Urothelium cell line (cell line): ENCODE results near the gene ADORA1.

Experiments
- DNase-seq: peaks from one replicate; pipeline ENCODE4 v3.0.0; 2011; ENCODE audit warnings: low spot score, mixed read lengths
- FAIRE-seq: peaks from 2 replicates; lab custom pipeline; 2011; peaks lifted over from hg19 to GRCh38; lab: Jason Lieb, UNC

ADORA1 gene

DNA sequence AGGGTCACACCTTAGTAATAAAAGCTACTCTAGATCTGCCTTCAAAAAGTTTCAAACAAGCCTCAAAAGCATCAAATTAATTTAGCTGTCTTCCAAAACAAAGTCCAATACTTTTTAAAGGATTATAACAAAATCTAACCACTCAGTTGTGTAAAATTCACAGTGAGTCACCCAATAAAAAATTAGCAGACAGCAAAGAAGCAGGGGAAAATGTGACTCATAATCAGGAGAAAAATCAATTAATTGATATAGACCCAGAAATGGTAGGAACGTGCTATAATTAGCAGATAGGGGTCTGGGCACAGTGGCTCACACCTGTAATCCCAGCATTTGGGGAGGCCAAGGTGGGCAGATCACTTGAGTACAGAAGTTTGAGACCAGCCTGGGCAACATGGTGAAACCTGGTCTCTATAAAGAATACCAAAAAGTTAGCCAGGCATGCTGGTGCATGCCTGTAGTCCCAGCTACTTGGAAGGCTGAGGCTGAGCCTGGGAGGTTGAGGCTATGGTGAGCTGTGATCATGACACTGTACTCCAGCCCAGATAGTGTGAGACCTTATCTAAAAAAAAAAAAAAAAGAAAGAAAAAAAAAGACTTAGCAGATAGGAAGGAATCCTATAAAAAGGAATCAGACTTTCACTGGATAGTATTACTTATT is 33.6 kb upstream of the ADORA1 start:
- DNase-seq, result no peak
- FAIRE-seq, result no peak

DNA sequence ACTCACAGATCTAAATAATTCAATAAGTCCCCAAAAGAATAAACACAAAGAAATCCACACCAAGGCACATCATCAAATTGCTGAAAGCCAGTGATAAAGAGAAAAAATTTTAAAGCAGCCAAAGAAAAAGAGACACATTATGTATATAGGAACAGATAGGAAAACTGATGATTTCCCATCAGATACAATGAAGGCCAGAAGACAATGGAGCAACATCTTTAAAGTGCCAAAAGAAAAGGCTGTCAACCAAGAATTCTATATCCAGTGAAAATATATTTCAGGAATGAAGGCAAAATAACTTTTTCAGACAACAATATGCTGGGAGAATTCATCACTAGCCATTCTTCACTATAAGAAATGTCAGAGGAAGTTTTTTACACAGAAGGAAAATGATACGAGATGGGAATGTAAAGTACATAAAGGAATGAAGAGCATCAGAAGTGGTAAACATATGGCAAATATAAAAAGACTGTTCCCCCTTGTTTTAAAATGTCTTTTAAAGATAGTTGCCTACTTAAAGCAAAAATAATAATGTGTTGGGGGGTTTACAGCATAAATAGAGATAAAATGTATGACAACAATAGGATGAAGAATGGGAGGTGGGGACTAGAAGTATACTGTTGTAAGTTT is 32.4 kb upstream of the ADORA1 start:
- FAIRE-seq (no peak), DNase-seq (no peak)

- DNase-seq, result no peak
- no peak for FAIRE-seq
Measured at GRCh38 chr1:203096566-203096965, 31.0 kb upstream of the ADORA1 start.

DNA sequence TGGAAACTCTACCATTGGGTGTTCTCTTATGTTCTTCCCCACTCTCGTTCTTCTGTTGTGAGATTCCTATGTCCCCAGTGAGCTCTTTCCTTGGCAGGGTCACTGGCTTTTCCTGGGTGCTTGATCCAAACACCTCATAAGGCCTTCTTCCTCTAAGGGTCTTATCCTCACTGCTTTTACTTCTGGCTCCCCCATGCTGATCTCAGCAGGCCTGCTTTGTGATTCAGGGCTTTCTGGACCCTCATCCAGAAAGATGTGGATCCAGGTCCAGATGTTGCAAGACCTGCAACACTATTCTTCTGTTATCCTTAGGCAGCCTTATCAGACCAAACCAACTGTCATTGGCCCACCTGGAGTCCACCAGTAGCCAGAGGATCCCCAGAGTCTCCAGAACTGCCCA is 30.5 kb upstream of the ADORA1 start:
- DNase-seq (no peak), FAIRE-seq (no peak)

DNA sequence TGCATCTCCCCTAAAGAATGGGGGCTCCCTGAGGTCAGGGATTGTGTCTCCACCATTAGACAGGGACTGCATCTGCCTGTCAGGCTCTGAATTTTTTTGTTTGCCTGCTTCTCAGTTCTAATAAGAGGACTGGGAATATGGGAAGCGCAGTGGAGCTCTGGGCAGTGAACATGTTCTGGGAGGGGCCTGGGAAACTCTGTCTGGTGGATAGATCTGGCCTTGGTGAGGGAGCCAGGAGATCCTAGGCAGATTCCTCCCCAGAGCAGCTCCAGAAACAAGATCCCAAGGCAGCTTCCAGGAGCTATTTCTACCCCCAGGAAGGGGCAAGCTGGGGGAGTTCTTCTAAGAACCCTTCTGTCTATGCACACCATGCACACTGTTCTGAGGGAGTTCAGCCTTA is 29.1 kb upstream of the ADORA1 start:
- DNase-seq (no peak), FAIRE-seq (no peak)

GRCh38 chr1:203098914-203099520 is 28.5 kb upstream of the ADORA1 start:
- no peak for DNase-seq
- no peak for FAIRE-seq

- DNase-seq (no peak), FAIRE-seq (no peak)
Measured at GRCh38 chr1:203099805-203100515, 27.6 kb upstream of the ADORA1 start.

DNA sequence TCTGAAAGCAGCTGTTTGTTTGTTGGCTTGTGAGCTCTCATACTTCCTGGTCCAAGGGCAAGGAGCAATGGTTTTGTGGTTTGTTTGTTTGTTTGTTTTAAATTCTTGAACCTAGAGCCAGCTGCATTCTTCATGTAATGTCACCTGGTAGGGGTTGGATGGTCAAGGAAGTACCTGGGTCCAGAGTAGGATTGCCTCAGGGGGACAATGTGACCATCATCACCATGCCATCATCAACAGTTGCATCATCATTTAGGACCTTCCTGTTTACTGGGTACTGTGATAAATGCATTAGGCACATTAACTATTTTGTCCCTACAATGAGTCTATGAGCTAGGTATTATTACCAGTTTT is 27.0 kb upstream of the ADORA1 start:
- no peak for FAIRE-seq
- DNase-seq, result no peak

DNA sequence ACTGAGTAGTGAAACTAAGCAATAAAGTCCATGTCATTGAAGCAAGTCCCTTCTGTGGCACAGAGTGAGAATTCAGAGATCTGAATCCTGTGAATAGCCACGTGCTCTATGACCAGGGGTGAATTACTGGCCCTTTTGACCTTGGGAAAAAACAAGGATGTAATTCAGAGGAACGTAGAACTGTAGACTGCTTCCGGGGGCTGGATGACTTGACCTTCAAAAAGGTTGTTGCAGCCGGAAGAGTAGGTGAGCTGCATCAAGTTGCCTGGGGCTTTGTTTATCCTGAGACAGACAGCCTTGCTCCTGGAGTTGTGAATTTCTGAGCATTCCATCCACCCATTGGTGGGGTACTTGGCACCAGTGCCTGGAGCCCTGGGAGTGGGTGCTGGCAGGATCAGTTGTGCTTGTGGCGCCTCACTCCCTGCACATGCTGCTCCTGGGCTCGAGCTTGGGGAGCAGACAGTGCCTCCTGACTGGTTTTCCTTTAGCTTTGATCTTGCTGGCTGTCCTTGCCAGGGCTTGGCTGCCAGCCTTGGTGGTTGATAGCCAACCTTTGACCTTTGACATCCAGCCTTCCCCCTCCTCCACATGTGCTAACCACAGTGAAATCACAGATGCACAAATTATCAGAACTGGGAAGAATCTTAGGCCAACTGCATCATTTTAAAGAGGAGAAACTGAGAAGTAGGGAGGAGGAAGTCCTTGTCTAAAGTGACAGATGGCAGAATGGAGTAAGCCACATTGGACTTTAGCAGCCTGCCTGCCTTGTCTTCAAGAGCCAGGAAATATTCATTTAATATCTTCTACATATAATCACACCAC is 25.5 kb upstream of the ADORA1 start:
- no peak for FAIRE-seq
- no peak for DNase-seq

DNA sequence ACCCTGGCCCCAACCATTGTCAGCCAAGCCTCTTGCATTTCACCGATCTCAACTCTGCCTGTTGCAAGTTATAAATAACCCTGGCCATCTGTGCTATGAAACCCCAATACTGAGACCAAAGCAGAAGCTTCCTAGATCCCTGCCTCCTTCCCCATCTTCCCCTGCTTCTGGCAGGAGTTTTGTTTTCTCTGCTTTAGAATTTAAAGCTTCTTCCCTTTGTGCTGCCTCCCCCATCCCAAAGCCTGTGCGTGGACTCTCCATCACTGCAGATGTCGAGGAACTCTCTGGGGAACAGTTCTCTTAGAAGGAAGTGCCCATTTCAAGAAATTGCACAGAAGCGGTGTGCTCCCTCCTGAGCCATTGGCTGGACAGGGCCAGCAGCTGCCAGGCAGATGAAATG is 24.3 kb upstream of the ADORA1 start:
- no peak for DNase-seq
- no peak for FAIRE-seq

DNA sequence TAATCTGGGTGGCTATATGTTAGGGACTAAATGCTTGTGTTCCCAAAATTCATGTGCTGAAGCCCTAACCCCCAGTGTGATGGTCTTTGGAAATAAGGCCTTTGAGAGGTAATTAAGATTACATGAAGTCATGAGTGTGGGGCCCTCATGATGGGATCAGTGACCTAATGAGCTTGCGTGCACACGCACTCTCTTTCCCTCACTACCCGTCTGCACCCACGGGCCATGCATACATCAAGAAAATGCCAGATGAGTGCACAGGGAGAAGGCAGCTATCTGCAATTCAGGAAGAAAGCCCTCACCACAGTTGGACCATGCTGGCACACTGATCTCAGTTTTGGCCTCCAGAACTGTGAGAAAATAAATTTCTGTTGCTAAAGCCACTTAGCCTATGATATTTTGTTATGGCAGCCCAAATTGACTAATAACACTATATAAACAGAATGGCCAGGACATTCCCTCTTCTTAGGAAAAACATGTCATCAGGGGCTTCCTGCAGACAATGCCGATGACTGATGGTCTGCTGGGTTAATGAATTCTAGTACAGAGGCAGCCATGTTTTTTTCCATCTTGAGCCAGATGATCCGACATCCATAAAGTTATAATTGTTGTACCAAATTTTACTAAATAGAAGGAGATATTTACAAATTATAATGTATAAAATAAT is 23.6 kb upstream of the ADORA1 start:
- FAIRE-seq (no peak), DNase-seq (no peak)

DNA sequence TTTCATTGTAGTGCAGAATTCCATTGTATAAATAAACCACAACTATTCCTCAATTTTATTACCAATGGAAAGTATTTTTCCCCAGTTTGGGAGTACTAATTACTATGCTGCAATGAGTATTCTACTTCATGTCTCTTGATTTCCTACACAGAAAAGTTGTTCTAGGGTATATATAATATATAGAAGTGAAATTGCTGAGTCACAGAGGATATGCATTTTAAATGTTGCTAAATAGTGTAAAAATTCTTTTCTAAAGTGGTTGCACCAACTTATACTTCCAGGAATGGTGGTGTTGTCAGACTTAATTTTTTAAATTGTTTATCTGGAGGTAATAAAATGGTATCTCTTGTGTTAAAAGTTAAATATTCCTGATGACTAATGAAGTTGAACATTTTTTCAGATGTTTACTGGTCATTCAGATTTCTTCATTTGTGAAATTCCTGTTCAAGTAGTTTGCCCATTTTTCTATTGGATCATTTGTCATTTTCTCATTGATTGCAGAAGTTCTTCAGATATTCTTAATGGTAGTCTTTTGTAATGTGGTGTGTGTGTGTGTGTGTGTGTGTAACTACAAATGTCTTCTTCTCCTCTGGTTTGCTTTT is 22.6 kb upstream of the ADORA1 start:
- DNase-seq (no peak), FAIRE-seq (no peak)

DNA sequence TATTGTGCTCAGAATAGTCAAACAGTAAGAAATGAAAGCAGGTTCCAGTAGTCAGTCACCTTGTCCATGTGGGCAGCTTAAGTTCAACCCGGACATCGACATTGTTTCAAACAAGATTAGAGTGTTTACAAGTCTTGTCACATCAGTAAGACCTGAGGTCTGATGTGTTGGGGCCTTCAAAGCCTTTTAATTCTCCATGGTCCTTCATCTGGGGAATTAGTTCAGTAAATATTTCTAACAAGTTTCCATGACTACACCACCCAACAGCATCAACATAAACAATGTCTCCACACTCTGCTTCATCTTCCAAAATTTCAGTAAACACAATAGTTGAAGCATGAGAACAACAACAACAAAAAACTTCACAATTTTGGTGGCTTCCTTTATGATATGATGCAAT is 15.1 kb upstream of the ADORA1 start:
- DNase-seq (no peak), FAIRE-seq (no peak)

DNA sequence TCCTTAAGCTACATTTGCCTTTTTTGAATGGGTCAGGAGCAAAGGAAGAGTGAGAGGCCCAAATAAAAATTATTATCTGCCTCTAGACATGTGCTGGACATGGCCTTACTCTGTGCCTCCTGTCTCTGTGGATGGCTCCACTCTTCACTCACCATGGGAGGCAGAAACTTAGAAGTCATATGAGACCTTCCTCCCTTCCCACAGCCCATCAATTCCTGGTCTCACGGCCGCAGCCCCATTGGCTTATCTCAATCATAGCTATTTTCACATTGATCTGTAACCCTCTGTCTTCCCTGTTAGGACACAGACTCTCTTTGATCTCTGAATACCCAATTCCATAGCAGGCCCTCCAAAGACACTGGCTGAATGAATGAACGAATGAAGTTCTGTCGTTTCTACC is 14.2 kb upstream of the ADORA1 start:
- DNase-seq (no peak), FAIRE-seq (no peak)

GRCh38 chr1:203114202-203114601 is 13.3 kb upstream of the ADORA1 start:
- FAIRE-seq, result no peak
- no peak for DNase-seq

DNA sequence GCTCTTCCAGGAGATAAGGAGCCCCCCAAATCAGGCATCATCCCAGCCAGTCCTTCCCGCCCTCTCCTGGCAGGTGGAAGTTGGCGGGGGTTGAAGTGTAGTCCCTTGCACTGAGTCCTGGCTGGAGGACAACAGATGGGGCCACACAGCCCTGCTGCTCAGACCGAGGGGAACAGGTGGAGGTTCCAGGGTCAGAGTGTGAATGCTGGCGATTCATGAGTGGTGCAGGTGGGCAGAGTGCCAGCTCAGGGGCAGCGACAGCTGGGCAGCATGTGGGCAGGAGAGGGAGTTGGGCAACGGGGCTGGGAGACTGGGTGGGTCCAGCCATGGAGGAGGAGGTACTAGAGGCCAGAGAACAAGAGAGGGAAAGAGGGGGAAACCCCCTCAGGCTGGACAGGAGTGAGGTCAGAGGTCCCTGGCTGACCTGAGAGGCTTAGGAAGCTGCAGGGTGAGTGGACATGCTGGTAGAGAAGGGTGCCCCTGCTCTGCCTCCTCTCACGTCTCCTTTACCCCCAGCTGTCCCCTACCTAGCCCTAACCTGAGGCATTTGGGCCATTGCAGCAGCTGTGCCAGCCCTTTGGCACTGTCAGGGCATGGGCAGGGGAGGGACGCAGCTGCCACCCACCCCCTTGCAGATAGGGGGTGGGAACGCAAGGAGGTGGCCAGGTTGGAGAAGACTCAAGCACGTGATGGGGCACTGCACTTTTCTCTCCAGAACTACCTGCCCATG is 11.3 kb upstream of the ADORA1 start:
- DNase-seq, result no peak
- no peak for FAIRE-seq

GRCh38 chr1:203117611-203118575 is 9.6 kb upstream of the ADORA1 start:
- no peak for FAIRE-seq
- peak; percentile 91 for DNase-seq
